ENCODE data around the gene ZNF629.
A peak's percentile ranks its signal among the peaks of the same experiment; 100 is the strongest.

ZNF629 gene

DNA sequence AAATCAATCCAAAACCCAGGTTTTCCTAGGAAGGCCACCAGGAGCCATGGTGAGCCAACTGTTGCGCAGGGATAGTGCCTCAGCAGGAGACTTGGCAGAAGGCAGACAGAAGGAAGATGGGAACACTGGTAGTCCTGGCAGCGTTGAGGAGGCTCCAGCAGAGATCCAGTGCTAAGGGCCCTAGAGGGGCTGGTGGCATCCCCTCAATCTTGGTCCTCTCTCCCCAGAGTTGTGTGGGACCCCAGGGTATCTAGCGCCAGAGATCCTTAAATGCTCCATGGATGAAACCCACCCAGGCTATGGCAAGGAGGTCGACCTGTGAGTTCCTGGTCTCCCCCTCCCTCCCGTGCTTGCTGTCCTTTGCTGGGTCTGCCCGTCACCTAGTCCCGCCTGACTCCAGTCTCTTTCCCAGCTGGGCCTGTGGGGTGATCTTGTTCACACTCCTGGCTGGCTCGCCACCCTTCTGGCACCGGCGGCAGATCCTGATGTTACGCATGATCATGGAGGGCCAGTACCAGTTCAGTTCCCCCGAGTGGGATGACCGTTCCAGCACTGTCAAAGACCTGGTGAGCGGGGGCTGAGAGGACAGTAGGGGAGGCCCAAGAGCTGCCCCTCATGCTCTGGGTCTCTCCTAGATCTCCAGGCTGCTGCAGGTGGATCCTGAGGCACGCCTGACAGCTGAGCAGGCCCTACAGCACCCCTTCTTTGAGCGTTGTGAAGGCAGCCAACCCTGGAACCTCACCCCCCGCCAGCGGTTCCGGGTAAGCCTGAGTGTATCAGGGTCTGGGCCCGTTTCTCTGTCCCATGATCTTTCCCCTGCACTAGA, 30.8 kb downstream of the ZNF629 start:
- DNase-seq (no peak), ATAC-seq (replicated peaks) (no peak)
- Mint-ChIP-seq H3K4me1 (peaks cover 22% of the 10 kb centered on the region in 2 donors), H3K27me3 (no peaks in the 10 kb centered on the region), H3K9me3 (no peaks in the 10 kb centered on the region), H3K27ac (no peak overlapping the region), H3K4me3 (no peak overlapping the region), H3K36me3 (peaks cover 14 to 55% of the 10 kb centered on the region in 2 donors)

DNA sequence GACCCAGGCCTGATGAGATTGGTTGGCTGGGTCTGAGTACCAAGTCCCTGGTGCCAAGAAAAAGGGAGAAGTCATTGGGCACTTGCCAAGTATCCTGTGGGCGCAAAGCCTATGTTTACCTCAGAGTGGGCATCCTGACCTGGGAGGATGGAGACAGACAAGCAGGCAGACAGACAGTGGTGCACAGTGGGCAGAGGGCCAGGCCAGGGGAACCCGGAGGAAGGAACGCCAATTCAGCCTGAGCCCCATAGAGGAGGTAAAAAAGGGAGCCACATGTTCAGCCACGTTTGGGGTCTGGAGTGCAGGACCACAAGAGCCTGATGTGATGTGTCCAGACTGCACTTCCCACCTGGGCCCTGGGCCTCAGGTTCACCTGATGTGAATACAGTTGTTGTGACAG, 33.4 kb downstream of the ZNF629 start:
- H3K4me1 Mint-ChIP-seq: peaks cover 11 to 22% of the 10 kb centered on the region in 2 donors
- no peak for ATAC-seq (replicated peaks)
- H3K27ac Mint-ChIP-seq: no peak overlapping the region
- H3K4me3 Mint-ChIP-seq: no peak overlapping the region
- no peaks in the 10 kb centered on the region for H3K9me3 Mint-ChIP-seq
- no peak for DNase-seq
- H3K36me3 Mint-ChIP-seq: peaks cover 21 to 58% of the 10 kb centered on the region in 2 donors
- H3K27me3 Mint-ChIP-seq: no peaks in the 10 kb centered on the region

DNA sequence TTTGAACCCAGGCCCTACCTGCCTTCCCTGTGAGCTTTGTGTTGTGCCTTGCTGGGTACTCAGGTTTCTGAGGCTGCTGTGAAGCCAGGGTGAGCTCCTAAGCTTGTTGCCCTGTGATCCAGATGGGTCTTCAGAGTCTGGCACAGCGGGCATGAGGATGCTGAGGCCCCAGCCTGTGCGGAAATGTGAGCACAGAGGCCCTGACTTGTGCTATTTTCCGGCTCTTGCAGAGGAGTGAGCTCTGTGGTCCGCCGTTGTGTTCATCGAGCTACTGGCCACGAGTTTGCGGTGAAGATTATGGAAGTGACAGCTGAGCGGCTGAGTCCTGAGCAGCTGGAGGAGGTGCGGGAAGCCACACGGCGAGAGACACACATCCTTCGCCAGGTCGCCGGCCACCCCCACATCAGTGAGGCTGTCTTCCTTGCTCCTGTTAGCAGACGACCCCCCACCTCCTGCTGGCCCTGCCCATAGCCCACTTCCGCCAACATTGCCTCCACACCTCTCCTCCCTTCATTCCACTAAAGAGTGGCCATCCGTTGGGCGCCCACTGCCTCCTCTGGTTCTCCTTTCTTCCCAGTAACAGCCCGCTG, 36.0 kb downstream of the ZNF629 start:
- ATAC-seq (replicated peaks) (no peak), DNase-seq (no peak)
- Mint-ChIP-seq H3K4me1 (peaks cover 17 to 33% of the 10 kb centered on the region in 2 donors), H3K4me3 (peak overlapping the region in 1 of 2 donors; percentile 2), H3K9me3 (no peaks in the 10 kb centered on the region), H3K27me3 (no peaks in the 10 kb centered on the region), H3K36me3 (peaks cover 23 to 52% of the 10 kb centered on the region in 2 donors), H3K27ac (no peak overlapping the region)

DNA sequence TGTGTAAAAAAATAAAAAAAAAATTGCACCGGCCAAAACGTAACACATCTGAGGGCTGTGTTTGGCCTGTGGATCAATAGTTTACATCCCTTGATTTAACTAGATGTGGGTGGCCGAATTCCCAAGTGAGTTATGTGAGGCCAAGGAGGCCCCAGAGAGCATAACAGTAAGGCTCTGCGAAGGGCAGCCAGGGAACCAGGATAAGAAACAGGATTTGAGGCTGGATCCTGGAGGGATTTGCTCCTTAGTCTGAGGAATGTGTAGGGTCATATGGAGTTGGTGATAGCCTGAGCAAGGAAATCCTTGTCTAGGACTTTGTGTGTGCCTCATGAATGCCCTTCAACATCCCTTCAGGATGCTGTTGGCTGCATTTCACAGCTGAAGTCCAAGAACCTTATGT, 36.8 kb downstream of the ZNF629 start:
- H3K27me3 Mint-ChIP-seq: no peaks in the 10 kb centered on the region
- no peak overlapping the region for H3K27ac Mint-ChIP-seq
- H3K4me3 Mint-ChIP-seq: no peak overlapping the region
- peaks cover 24 to 47% of the 10 kb centered on the region in 2 donors for H3K36me3 Mint-ChIP-seq
- H3K9me3 Mint-ChIP-seq: no peaks in the 10 kb centered on the region
- no peak for ATAC-seq (replicated peaks)
- H3K4me1 Mint-ChIP-seq: peaks cover 17 to 33% of the 10 kb centered on the region in 2 donors
- DNase-seq: no peak

DNA sequence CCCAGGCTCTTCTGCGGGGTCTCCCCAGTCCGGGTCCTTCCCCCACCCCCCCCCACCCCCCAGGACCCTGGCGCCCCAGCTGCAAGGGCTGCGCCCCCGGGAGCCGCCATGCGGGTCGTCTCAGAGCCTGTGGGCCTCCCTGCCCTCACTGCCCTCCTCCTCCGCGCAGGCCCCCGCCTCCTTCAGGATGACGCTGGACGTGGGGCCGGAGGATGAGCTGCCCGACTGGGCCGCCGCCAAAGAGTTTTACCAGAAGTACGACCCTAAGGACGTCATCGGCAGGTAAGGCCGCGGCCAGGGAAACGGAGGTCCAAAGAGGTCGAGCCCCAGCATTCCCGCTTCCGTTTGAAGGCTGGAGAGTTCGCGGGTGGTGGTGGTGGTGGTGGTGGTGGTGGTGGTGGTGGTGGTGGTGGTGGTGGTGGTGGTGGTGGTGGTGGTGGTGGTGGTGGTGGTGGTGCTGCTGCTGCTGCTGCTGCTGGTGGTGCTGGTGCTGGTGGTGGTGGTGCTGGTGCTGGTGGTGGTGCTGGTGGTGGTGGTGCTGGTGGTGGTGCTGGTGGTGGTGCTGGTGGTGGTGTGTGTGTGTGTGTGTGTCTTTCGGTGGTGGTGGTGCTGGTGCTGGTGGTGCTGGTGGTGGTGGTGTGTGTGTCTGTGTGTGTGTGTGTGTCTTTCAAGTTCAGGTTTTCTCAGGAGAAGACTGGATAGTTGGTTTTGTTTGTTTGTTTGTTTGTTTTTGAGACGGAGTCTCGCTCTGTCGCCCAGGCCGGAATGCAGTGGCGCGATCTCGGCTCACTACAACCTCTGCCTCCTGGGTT, 38.2 kb downstream of the ZNF629 start:
- Mint-ChIP-seq H3K9me3 (no peaks in the 10 kb centered on the region), H3K27me3 (no peaks in the 10 kb centered on the region), H3K4me3 (peak overlapping the region; percentile 92 to 99), H3K36me3 (peaks cover 19 to 42% of the 10 kb centered on the region in 2 donors), H3K4me1 (peaks cover 17 to 33% of the 10 kb centered on the region in 2 donors), H3K27ac (peak overlapping the region; percentile 97)
- peak; percentile 22 for DNase-seq
- peak; percentile 50 to 56 for ATAC-seq (replicated peaks)

DNA sequence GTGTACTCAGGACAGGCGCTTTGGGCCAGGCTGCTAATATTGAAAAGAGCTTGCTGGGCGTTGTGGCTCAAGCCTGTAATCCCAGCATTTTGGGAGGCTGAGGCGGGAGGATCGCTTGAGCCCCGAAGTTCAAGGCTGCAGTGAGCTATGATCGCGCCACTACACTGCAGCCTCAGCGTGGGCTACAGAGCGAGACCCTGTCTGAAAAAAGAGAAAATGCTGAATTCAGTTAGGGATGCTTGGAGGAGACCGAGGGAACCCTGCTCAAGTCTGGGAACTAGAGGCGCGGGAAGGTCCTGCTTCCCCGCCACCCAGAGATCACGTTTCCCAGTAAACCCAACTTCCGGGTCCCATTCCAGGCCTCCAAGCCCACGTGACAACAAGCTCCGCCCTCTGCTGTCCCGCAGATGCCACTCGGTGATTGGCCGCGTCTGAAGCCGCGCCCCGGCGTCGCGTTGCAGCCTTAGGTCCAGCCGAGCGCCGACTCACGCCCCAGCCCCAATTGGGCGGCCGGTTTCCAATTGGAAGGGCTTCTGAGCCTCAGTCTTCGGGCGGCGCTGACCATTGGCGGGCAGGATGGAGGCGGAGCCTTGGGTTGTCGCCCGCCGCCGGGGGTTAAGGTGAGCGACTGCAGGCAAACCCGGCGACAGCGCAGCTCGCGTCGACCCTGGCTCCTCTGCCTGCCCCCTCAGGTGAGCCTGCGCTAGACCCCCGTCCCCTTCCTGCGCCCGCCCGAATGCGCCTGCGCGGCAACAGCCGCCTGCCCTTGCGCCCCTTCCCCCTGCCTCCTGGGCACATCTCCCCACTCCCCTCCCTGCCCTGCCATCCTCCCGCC, 39.0 kb downstream of the ZNF629 start, which contains the start of gene PHKG2:
Gene PHKG2, plus strand, starts transcription at position 627 of the 835 bp plus-strand sequence. CDS start 396 bp downstream, outside the sequence.
- Mint-ChIP-seq H3K27ac (peak within 1 kb of the TSS; percentile 97), H3K36me3 (peaks cover 22 to 43% of the 10 kb centered on the region in 2 donors), H3K4me1 (peaks cover 17 to 33% of the 10 kb centered on the region in 2 donors), H3K4me3 (peak within 1 kb of the TSS; percentile 92 to 99), H3K9me3 (no peaks in the 10 kb centered on the region), H3K27me3 (no peaks in the 10 kb centered on the region)
- ATAC-seq (replicated peaks): peak; percentile 98
- DNase-seq: peak; percentile 97

DNA sequence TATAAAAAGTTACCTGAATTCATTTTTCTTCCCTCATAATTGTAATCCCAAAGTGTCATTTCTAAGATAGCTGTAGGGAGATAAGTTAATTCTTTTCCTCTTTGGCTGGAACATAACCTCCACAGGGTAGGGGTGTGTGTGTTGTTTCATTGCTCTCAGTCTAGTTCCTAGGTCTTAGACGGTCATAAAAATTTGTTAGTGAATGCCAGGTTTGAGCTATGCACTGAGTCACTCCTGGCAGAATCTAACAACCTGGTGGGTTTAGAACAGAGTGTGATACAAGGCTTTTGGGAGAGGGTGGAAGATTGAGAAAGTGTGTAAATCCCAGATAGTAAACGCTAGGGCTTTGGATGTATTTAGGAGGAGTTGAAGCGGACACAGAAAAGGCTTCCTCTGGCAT, 39.7 kb downstream of the ZNF629 start:
- ATAC-seq (replicated peaks) (no peak), DNase-seq (no peak)
- Mint-ChIP-seq H3K4me1 (peaks cover 17 to 33% of the 10 kb centered on the region in 2 donors), H3K36me3 (peaks cover 24 to 44% of the 10 kb centered on the region in 2 donors), H3K27me3 (no peaks in the 10 kb centered on the region), H3K4me3 (peak overlapping the region; percentile 92 to 99), H3K9me3 (no peaks in the 10 kb centered on the region), H3K27ac (peak overlapping the region; percentile 96)

DNA sequence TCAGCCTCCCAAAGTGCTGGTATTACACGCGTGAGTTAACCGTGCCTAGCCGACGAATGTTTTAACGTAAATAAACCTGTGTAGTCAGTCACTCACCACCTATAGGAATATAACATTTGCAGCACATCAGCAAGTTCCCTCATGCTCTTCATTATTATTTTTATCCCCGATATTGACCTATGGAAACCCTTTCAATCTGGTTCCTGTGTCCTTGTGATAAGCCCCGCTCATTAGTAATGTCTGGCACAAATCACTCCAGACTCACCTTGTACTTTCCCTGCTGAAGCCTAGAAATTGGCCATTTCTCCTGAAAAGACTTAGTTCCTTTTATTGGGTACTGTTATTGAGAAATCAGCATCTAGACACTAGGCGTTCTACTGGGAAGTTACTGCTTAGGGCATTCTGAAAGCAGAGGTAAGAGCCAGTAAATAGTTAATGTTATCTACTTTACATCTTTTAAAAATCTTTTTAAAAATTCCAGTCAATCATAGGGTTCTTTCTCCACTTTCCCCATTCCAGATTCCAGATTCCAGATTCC, 40.3 kb downstream of the ZNF629 start:
- H3K36me3 Mint-ChIP-seq: peaks cover 30 to 50% of the 10 kb centered on the region in 2 donors
- no peaks in the 10 kb centered on the region for H3K27me3 Mint-ChIP-seq
- DNase-seq: no peak
- H3K4me3 Mint-ChIP-seq: no peak overlapping the region
- no peaks in the 10 kb centered on the region for H3K9me3 Mint-ChIP-seq
- H3K4me1 Mint-ChIP-seq: peaks cover 17 to 35% of the 10 kb centered on the region in 2 donors
- no peak overlapping the region for H3K27ac Mint-ChIP-seq
- no peak for ATAC-seq (replicated peaks)

DNA sequence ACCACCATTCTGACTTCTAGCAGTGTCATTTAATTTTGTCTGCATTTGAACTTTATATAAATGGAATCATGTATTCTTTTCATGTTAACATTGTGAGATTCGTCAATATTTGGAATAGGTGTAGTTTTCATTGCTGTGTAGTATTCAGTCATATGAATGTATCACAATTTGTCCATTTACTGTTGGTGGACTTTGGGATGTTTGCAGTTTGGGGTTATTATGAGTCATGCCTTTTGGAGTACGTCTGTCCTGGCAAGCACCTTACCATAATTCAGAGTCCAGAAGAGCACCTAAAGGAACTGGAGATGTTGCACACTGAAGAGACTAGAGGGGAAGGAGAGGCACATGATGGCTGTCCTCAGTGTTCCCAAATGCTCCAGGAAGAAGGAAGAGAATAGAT, 41.9 kb downstream of the ZNF629 start:
- no peak for ATAC-seq (replicated peaks)
- DNase-seq: no peak
- Mint-ChIP-seq H3K4me1 (peaks cover 28 to 46% of the 10 kb centered on the region in 2 donors), H3K27ac (peak overlapping the region; percentile 20), H3K9me3 (no peaks in the 10 kb centered on the region), H3K4me3 (no peak overlapping the region), H3K27me3 (no peaks in the 10 kb centered on the region), H3K36me3 (peaks cover 38 to 55% of the 10 kb centered on the region in 2 donors)

DNA sequence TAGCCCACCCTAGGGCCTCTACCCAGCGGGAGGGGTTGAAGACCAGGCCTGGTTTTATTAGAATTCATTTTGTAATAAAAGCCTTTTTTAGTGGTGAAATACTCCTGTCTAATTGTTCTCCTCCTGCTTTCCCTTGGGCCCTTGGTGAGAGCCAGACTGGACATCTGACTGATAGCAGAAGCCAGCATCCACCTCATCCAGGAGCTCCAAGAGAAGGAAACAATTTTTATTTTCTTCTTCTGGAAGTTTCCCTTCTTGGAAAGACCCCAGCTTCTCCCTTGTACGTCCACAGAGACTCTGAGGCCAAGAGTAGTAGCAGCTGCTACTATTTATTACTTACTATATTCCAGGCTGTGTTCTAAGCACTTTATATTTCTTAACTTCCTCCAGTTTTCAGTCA, 42.8 kb downstream of the ZNF629 start:
- H3K4me3 Mint-ChIP-seq: no peak overlapping the region
- no peak for DNase-seq
- peaks cover 23 to 41% of the 10 kb centered on the region in 2 donors for H3K4me1 Mint-ChIP-seq
- no peak for ATAC-seq (replicated peaks)
- no peak overlapping the region for H3K27ac Mint-ChIP-seq
- H3K36me3 Mint-ChIP-seq: peaks cover 32 to 48% of the 10 kb centered on the region in 2 donors
- no peaks in the 10 kb centered on the region for H3K9me3 Mint-ChIP-seq
- no peaks in the 10 kb centered on the region for H3K27me3 Mint-ChIP-seq

DNA sequence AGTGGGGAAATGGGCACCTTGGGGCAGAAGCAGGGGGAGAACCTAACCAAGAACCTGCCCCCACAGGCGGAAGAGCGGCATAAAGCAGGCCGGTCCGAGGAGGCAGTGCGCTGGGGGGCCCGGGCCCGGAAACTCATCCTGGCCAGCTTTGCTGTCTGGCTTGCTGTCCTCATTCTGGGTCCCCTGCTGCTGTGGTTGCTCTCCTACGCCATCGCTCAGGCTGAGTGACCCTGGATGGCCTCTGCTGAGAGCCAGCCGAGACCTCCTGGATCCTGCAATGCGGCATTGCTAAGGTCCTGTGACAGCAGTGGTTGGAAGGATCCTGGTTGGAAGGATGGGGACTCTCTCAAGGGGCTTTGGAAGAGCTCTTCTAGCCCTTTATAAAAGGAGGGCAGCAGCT, 43.3 kb downstream of the ZNF629 start:
- H3K27me3 Mint-ChIP-seq: no peaks in the 10 kb centered on the region
- peaks cover 31 to 46% of the 10 kb centered on the region in 2 donors for H3K36me3 Mint-ChIP-seq
- H3K4me1 Mint-ChIP-seq: peaks cover 20 to 41% of the 10 kb centered on the region in 2 donors
- H3K4me3 Mint-ChIP-seq: no peak overlapping the region
- no peak overlapping the region for H3K27ac Mint-ChIP-seq
- DNase-seq (no peak), ATAC-seq (replicated peaks) (no peak)
- no peaks in the 10 kb centered on the region for H3K9me3 Mint-ChIP-seq

DNA sequence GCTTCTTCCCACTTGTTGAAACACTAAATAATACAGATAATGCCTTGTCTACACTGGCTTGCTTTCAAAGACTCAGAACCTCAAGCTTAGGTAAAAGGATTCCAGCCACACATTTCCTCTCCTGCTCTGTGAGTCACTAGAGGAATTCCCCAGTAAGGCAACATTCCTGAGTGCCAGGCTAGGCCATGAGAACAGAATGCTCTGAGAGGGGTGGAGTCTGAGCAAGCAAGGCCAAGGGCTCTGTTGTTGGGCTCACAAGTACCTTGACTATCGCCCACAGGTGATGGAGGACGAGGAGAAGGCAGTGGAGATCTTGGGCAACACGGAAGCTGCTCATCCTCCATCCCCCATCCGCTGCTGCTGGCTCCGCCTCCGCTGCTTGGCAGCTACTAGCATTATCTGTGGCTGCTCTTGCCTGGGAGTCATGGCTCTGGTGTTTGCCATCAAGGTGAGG, 45.5 kb downstream of the ZNF629 start:
- ATAC-seq (replicated peaks) (no peak), DNase-seq (no peak)
- no peak overlapping the region for H3K4me3 Mint-ChIP-seq
- H3K4me1 Mint-ChIP-seq: peaks cover 16 to 37% of the 10 kb centered on the region in 2 donors
- peaks cover 38 to 60% of the 10 kb centered on the region in 2 donors for H3K36me3 Mint-ChIP-seq
- no peaks in the 10 kb centered on the region for H3K9me3 Mint-ChIP-seq
- H3K27me3 Mint-ChIP-seq: no peaks in the 10 kb centered on the region
- peak overlapping the region; percentile 62 for H3K27ac Mint-ChIP-seq
